T-helper 2 cell treated with Interferon-gamma antibody and Interleukin-4, amounts not matched to agents 100 ng/mL and 5 ng/mL, for 36 hours (primary cell): ENCODE results near the gene ENTPD7. TPM values are rescaled to one million over a fixed set of nuclear protein-coding genes. Genes with fewer than 3 reads are reported as not detected.

ENCODE experiments used
- intact Hi-C: fragments of 100-400 bp; cut with micrococcal nuclease; formaldehyde crosslinking; loops from one replicate; pipeline ENCODE4 v1.15.1; 2023
- total RNA-seq: library from RNA; stranded (reverse); gene quantifications from 2 replicates; pipeline ENCODE4 v1.2.3, GENCODE V29; 2022

ENTPD7 gene
- total RNA-seq, 1 donor from 2014 or later, result 7.9 TPM

DNA sequence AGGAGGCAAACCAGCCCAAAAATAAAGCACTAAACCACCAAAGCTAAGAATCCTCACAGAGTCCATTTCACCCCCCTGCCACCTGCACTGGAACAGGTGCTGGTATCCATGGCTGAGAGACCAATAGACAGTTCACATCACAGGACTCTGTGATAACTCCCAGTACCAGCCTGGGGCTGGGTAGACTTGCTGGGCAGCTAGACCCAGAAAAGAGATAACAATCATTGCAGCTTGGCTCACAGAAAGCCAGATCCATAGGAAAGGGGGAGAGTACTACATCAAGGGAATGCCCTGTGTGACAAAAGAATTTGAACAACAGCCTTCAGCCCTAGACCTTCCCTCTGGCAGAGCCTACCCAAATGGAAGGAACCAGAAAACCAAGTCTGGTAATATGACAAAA, 25.5 kb upstream of the ENTPD7 start:
- intact Hi-C loops, result no loop called here

DNA sequence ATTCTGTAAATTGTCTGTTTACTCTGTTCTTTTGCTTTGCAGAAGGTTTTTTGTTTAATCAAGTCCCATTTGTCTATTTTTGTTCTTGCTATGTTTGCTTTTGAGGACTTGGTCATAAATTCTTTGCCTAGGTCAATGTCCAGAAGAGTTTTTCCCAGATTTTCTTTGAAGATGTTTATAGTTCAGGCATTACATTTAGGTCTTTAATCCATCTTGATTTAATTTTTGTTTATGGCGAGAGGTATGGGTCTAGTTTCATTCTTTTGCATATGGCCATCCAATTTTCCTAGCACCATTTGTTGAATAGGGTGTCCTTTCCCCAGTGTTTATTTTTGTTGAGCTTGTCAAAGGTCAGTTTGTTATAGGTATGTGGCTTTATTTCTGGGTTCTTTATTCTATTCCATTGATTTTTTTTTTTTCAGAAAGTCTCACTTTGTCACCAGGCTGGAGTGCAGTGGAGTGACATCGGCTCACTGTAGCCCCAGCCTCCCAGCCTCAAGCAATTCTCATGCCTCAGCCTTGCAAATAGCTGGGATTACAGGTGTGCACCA, 11.6 kb upstream of the ENTPD7 start:
- intact Hi-C loops, result no loop called here

GRCh38 chr10:99648717-99649116, 10.6 kb upstream of the ENTPD7 start:
- intact Hi-C loops, result no loop called here

DNA sequence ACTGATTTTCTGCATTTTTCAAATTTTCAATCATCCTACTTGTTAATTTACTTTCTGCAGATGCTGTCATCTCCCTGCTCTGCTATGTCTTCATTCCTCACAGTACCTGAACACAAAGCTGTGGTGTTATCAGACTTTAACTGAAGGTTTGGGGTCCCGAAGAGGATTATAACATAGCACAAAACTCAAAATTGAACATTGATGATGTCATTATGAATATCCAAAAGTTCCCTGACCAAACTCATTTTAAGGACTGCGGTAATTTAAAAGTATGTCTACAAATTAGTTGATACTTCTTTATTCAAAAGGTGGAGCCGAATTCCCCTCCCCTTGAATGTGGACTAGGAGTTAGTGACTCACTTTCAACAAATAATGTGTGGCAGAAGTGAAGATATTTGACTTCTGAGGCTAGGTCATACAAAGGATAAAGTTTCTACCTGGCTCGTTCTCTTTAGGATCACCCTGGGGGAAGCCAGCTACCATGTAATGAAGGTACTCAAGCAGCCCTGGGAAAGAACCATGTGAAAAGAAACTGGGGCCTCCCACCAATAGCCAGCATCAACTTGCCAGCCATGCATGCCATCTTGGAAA, 6.4 kb upstream of the ENTPD7 start:
- intact Hi-C loops, result no loop called here

DNA sequence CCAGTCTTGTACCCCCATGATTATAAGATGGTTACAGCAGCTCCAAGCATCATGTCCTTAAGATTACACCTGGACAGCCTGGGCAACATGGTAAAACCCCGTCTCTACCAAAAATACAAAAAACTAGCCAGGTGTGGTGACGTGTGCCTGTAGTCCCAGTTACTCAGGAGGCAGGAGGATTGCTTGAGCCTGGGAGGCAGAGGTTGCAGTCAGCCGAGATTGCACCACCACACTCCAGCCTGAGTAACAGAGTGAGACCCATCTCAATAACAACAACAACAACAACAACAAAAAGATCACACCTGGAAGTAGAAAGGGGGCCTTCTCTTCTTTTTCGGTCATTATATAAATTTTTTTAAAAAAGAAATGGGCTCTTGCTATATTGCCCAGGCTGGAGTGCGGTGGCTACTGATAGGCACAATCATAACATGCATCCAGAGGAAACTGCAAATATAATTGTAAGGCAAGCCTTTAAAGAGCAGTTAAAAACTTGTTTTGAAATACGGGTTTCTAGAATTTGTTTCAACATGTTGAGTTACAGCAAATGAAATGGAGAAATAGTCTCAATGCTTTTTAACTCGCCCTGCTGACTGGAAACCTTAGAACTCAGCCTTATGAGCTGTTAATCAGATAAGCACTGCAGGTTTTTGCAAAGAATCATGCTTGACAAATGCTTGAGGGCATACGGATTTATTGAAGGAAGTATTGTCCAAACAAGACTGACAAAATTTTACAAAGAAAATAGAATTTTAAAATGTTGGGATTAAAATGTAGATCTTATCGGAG, 4.7 kb upstream of the ENTPD7 start:
- intact Hi-C loops, result no loop called here

DNA sequence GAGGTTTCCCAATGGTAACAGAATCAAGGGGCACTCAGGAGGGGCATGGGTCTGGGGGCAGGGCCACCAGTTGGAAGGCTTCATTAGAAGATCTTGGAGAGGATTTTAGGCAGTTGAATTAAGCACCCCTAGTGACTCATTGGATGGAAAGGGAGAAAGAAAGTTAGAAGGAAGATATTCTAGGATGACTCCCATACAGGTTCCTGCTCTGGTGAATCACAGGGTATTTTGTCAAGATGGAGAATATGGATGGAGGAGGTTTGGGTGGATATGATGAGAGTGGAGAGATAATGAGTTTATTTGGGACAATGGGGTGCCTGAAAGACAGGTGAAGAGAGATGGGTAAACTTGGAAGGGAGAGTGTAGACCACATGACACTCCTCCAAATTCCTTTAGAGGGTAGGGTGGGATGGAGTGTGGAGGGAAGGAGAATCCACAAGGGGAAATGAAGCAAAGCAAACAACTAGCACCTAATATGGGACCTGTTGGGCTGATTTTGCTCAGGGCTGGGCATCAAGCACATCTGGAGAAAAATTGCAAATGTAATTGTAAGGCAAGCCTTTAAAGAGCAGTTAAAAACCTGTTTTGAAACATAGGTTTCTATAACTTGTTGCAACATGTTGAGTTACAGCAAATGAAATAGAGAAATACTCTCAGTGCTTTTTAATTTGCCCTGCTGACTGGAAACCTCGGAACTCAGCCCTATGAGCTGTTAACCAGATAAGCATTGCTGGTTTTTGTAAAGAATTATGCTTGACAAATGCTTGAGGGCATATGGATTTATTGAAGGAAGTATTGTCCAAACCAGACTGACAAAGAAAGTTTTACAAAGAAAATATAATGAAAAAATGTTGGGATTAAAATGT, 2.9 kb upstream of the ENTPD7 start:
- intact Hi-C loops, result no loop called here

DNA sequence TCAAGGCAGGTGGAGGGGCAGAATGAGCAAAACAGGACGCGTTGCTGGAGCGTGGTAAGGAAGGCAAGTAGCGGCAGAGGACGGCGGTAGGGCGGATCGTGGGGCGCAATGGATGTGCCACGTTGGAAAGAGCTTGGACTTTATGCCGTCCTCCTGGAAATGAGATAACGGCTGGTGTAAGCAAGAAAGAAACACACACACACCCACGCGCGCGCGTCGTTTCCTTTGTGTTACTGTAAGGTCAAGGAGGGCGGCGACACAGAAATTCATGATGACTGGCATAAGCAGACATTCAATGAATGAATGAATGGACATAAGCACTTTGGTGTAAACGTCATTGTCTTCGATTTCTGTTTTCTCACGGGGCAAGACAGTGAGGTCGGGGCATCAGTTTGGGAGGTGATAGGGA, 683 bp upstream of the ENTPD7 start:
- intact Hi-C loops, result loop anchor here (1.0 kb wide), 3 partner anchors 38 to 228 kb away; partner anchors contain the start of genes GOT1 and SLC25A28

DNA sequence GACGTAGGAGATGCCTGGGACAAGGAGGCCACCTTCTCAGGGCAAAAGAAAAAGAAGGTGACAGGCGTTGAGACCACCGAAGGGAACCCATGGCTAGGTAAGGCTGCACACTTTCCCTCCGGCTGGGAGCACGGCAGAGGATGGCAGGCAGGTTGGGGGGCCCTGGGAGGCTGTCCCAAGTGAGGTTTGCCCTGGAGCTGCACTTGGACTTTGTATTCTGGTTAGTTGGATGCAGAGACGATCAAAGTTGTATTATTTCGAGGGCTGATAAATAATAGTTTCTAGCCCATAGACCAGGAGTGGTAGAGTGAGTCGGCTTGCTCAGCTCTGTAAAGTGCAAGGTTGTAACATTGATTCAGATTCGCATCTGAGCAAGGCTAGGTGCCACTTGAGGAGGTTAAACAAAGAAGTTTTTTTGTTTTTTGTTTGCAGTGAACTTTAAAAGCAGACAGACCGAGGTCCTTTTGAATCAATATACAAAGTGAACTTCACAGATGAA, 608 bp downstream of the ENTPD7 start:
- intact Hi-C loops, result loop anchor here (1.0 kb wide), 3 partner anchors 40 to 230 kb away; partner anchors contain the start of genes GOT1 and SLC25A28

GRCh38 chr10:99660662-99661376, 1.5 kb downstream of the ENTPD7 start:
- intact Hi-C loops, result no loop called here

- intact Hi-C loops, result no loop called here
Measured at GRCh38 chr10:99661377-99661763, 2.1 kb downstream of the ENTPD7 start.

DNA sequence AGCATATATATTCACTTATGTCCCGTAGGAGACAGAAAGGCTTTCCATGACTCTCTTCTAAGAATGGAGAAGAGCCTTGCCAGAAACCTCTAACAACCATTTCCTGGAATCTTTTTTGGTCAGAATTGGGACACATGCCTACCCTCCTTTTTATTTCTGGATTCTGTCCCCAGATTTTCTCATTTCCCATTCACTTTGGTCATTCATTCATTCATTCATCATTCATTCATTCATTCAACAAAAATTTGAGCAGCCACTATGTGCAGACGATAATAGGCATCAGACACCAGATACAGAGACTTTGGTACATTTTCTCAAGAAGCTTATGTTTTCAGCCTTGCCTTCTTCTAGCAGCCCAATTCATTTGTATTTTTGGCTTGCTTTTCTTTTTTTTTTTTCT, 6.0 kb downstream of the ENTPD7 start:
- intact Hi-C loops, result no loop called here

DNA sequence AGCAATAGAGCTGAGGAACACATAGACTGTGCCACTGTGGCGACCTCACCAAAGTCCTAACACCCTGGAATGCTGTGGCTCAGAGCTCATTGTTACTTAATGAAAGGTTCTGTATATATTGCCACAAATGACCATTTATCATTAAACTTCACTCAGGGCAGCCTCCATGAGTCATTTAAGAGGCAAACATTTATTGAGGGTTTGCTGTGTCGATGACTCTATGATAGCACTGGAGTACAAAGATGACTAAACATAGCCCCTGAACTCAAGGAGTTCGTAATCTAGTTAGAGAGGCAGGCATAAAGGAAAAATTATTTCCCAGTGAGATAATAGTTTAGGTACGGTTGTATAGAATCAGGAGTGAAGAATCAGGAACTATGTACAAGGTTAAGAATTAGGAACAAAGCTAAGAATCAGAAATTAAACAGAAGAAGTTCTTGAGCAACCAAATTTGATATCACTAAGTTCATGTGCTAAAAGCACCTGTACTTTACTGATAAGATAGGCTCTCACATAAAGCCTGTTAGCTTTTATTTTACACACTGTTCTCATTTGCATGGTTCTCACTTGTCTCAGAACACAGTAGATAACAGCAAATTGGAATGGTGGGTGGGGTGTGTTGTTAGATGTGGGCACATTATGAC, 7.9 kb downstream of the ENTPD7 start:
- intact Hi-C loops, result no loop called here

GRCh38 chr10:99671386-99671785, 12.1 kb downstream of the ENTPD7 start:
- intact Hi-C loops, result no loop called here

DNA sequence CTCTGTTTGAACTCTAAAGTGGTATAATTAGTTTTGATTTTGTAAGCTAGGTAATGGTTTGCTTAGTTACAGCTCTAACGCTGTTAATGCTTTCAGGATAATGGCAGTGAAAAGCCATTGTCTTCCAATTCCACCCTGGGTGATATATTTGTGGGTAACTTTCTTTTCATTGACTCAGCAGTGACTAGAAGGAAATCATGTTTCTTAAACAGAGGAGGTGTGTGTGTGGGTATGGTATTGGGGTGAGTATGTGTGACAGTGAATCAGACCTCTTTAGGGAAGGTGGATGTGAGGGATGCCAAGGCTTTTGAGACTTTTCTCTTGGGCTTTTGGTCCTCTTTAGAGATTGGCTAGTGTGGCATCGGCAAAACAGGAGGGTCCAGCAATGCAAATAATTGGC, 13.6 kb downstream of the ENTPD7 start:
- intact Hi-C loops, result no loop called here

GRCh38 chr10:99673492-99673891, 14.2 kb downstream of the ENTPD7 start:
- intact Hi-C loops, result no loop called here

DNA sequence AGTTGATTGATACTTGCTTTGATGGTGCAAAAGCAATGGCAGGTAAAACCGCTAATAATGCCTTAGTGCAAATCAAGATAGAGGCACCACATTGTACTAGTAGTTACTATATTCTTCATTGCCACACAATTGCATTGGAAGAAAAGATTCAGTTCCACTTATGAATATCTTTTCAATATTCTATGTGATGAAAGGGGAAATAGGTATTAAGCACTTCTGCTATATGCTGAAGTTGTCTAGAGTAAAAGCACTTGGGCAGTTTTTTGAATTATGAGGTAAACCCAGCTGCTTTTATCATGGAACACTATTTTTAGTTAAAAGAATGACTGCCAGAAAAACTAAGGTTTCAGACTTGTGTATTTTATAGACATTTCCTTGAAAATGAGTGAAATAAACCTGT, 15.5 kb downstream of the ENTPD7 start:
- intact Hi-C loops, result no loop called here

- intact Hi-C loops, result no loop called here
Measured at GRCh38 chr10:99676426-99676825, 17.1 kb downstream of the ENTPD7 start.

- intact Hi-C loops, result no loop called here
Measured at GRCh38 chr10:99676895-99677294, 17.6 kb downstream of the ENTPD7 start.

DNA sequence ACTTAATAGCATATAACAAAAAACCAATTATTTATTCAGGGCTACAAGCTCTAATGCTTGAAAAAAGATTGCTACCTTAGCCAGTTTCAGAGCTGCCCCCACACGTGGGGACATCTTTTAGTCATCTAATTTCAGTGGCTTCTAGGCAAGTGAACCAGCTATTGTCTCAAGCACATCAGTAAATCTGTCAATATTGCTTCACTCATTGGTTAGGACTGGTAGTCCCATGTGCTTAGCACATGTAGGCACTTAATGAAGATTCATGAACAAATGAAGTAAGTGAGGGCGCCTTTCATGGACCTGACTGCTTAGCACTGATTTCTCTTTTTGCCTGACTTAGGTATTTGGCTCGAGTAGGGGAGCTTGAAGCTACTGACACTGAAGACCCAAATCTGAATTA, 19.6 kb downstream of the ENTPD7 start:
- intact Hi-C loops, result no loop called here

DNA sequence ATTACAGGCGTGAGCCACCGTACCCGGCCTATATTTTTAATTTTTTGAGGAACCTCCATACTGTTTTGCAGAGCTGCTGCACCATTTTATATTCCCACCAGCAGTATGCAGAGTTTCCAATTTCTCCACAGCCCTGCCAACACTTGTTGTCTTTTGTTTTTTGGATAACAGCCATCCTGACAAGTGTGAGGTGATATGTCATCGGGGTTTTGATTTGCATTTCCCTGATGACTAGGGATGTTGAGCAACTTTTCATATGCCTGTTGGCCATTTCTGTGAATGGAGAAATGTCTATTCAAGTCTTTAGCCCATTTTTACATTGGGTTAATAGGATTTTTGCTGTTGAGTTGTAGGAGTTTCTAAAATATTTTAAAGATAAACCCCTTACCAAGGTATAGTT, 22.2 kb downstream of the ENTPD7 start:
- intact Hi-C loops, result no loop called here
